ENCODE measurements around the gene ACAP1. TPM values are rescaled to one million over a fixed set of nuclear protein-coding genes. Genes with fewer than 3 reads are reported as not detected.

ACAP1 gene
- polyA plus RNA-seq, 1 experiment = 0.35 TPM

DNA sequence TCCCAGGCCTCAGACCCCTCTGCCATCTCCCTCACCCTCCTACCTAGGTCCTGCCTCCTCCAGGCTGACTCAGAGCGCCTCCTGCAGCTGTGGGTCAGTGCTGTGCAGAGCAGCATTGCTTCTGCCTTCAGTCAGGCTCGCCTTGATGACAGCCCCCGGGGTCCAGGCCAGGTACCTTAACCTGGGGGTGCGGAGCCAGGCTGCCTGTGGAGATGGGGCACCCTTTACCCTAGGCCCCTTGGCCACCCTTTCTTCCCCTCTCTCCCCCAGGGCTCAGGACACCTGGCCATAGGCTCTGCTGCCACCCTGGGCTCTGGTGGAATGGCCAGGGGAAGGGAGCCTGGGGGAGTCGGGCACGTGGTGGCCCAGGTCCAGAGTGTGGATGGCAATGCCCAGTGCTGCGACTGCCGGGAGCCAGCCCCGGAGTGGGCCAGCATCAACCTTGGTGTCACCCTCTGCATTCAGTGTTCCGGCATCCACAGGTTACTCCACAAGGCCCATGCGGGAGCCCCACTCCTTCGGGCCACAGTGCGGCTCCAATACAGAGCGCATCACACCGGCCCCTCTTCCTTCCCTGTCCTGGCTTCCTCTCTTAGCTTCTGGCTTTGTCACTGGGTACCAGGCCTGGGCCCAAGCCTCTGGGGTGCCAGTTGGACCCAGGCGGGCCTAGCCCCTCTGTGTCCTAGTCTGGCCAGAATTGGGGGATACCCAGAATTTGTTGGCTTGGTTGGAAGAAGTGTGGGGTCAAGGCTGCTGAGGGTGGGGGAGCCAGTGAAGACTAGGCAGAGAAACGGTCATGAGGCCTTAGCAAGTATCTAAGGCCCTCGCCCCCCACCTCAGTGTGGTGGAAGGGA, 10.7 kb downstream of the ACAP1 start:
- Histone ChIP-seq H3K27me3 (ENCODE audit: control insufficient read depth, insufficient read depth, low read length) (peaks cover 4% of the 10 kb centered on the region), H3K4me3 (ENCODE audit: low read depth, low read length) (no peak overlapping the region), H3K9me3 (ENCODE audit: control insufficient read depth, insufficient read depth, low read length) (no peaks in the 10 kb centered on the region; the same call in 1 of the 2 replicates), H3K27ac (ENCODE audit: low read depth, low read length) (no peak overlapping the region)
- TF ChIP-seq, protein P1, sequence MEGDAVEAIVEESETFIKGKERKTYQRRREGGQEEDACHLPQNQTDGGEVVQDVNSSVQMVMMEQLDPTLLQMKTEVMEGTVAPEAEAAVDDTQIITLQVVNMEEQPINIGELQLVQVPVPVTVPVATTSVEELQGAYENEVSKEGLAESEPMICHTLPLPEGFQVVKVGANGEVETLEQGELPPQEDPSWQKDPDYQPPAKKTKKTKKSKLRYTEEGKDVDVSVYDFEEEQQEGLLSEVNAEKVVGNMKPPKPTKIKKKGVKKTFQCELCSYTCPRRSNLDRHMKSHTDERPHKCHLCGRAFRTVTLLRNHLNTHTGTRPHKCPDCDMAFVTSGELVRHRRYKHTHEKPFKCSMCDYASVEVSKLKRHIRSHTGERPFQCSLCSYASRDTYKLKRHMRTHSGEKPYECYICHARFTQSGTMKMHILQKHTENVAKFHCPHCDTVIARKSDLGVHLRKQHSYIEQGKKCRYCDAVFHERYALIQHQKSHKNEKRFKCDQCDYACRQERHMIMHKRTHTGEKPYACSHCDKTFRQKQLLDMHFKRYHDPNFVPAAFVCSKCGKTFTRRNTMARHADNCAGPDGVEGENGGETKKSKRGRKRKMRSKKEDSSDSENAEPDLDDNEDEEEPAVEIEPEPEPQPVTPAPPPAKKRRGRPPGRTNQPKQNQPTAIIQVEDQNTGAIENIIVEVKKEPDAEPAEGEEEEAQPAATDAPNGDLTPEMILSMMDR (IDR thresholded peaks at IDR 0.05; ENCODE audit: low read depth, low read length) = no peak
- POLR2A ChIA-PET = no interaction called here
- no peak for DNase-seq (ENCODE audit: low read depth, low spot score)
- CTCF ChIA-PET = interaction anchor here (0.7 to 2.1 kb wide), 4 partner anchors 9 to 213 kb away, joined by 4 to 12 read pairs (median 6); partner anchors contain the start of genes ACAP1 and SLC2A4

DNA sequence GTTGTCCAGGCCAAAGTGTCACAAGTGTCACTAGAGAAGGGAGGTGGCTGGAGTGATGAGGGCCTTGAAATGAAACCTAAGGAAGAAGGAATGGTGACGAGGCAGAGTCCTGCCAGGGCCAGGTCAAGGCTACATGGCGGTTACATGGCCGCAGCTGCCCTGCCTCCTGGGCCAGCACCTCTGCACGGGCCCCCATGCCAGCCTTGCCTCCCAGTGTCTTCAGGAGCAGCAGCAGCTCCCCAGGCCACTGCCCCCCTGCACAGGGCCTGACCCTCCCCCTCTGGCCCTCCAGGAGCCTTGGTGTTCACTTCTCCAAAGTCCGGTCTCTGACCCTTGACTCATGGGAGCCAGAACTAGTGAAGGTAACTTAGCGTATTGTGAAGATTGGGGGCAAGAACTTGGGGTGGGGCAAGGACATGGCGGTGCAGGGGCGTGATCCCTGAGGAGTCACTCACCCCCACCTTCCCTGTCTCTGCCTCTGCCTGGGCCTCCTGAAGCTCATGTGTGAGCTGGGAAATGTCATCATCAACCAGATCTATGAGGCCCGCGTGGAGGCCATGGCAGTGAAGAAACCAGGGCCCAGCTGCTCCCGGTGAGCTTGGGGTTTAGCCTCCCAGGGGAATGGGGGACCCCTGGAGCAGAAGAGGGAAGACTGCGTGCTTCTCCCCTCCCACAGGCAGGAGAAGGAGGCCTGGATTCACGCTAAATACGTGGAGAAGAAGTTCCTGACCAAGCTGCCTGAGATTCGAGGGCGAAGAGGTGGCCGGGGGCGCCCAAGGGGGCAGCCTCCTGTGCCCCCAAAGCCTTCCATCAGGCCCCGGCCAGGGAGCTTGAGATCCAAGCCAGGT, 11.5 kb downstream of the ACAP1 start:
- CTCF ChIA-PET = interaction anchor here (0.6 to 1.0 kb wide), 3 partner anchors 8 to 213 kb away, joined by 3 to 11 read pairs (median 3); no protein-coding TSS in a partner anchor
- Histone ChIP-seq H3K27ac (ENCODE audit: low read depth, low read length) (no peak overlapping the region), H3K4me3 (ENCODE audit: low read depth, low read length) (no peak overlapping the region), H3K9me3 (ENCODE audit: control insufficient read depth, insufficient read depth, low read length) (no peaks in the 10 kb centered on the region; the same call in 1 of the 2 replicates), H3K27me3 (ENCODE audit: control insufficient read depth, insufficient read depth, low read length) (peaks cover 4% of the 10 kb centered on the region)
- POLR2A ChIA-PET = no interaction called here
- DNase-seq (ENCODE audit: low read depth, low spot score) = no peak
- TF ChIP-seq, protein P1 (IDR thresholded peaks at IDR 0.05; ENCODE audit: low read depth, low read length) = no peak

DNA sequence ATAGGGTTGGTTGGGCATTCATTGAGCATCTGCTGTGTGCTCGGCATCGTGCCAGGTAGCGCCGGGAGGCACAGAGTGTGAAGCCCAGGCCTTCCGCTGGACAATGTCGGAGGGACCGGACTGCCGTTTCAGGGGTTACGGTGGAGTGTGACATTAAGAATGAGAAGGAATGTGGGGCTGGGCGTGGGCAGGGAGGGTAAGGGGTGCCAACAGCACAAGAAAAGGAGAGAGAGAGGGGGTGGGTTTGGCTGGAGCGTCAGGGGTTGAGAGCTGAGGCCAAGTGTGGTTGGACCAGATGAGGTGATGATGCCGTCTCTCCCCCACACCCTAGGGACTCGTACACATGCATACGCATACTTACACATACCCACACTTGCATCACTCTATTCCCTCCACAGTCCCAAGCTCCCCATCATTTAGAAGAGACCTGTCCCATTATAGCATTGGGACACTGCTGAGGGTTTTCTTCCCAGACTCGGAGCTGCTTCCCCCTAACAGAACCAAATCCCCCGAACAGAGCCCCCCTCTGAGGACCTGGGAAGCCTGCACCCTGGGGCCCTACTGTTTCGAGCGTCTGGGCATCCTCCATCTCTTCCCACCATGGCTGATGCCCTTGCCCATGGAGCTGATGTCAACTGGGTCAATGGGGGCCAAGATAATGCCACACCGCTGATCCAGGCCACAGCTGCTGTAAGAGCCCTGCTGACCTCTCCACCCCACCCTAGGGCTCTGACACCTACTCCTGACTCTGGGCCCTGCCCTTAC, 12.3 kb downstream of the ACAP1 start:
- Histone ChIP-seq H3K27me3 (ENCODE audit: control insufficient read depth, insufficient read depth, low read length) (peaks cover 3% of the 10 kb centered on the region), H3K9me3 (ENCODE audit: control insufficient read depth, insufficient read depth, low read length) (no peaks in the 10 kb centered on the region; the same call in 1 of the 2 replicates), H3K27ac (ENCODE audit: low read depth, low read length) (no peak overlapping the region), H3K4me3 (ENCODE audit: low read depth, low read length) (no peak overlapping the region)
- CTCF ChIA-PET = interaction anchor here (0.6 to 1.0 kb wide), 5 partner anchors 9 to 303 kb away, joined by 3 to 11 read pairs (median 3); no protein-coding TSS in a partner anchor
- DNase-seq (ENCODE audit: low read depth, low spot score) = no peak
- TF ChIP-seq, protein P1 (IDR thresholded peaks at IDR 0.05; ENCODE audit: low read depth, low read length) = no peak
- POLR2A ChIA-PET = no interaction called here

DNA sequence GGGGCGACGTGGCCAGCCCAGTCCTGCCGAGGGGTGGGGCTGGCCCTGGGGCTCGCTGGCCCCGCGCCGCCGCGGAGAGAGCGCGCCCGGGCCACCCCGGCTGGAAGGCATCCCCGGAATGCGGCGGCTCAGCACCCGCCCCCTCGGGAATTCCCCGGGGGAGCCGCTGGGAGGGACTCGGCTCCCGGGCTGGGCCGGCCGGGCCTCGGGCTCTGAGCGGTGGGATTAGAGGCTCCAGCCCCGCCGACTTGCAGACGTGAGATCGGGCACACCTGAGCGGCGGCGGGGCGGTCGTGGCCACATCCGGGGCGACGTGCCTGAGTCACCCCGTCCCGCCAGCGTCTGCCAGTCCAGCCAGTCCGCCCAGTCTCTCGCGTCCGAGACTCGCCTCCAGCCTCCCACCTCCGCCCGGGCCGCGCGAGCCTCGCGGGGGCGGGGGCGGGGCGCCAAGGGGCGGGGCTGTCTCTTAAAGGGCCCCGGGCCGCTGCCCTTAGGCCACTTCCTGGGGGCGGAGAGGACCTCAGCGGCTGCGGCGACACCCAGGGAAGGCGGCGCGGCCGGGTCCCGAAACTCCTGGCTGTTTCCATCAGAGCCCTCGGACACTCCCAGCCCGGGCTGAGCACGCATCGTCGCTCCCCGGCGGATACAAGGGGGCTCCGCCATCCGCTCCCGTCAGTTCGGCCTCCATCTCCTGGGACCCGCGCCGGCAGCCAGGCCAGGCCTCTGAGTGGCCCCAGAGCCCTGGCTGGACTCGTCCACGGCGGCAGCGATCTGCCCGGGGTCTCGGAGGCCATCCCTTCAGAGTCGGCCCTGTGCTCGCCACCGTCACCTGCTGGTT, 15.6 kb downstream of the ACAP1 start, which contains the start of gene KCTD11:
KCTD11 (plus strand) TSS at position 498 of the 838 bp plus-strand sequence.
- CTCF ChIA-PET = interaction anchor here (1.0 kb wide), 1 partner anchor 52 kb away, joined by 3 read pairs; the partner anchor contains the start of gene TMEM256
- peak within 1 kb of the TSS; percentile 100 for H3K27ac ChIP-seq (ENCODE audit: low read depth, low read length)
- peak within 1 kb of the TSS; percentile 91 for H3K4me3 ChIP-seq (ENCODE audit: low read depth, low read length)
- peak; percentile 64 for DNase-seq (ENCODE audit: low read depth, low spot score)
- TF ChIP-seq, protein P1 (IDR thresholded peaks at IDR 0.05; ENCODE audit: low read depth, low read length) = peak; percentile 71
- no peaks in the 10 kb centered on the region; the same call in 1 of the 2 replicates for H3K9me3 ChIP-seq (ENCODE audit: control insufficient read depth, insufficient read depth, low read length)
- H3K27me3 ChIP-seq (ENCODE audit: control insufficient read depth, insufficient read depth, low read length) = no peaks in the 10 kb centered on the region
- POLR2A ChIA-PET = interaction anchor here (0.6 to 2.5 kb wide), 7 partner anchors 11 to 811 kb away, joined by 3 to 8 read pairs (median 3); partner anchors contain the start of genes NEURL4, TMEM256, VAMP2 and ZBTB4

All from AG04450 (cell line).